Measurements from ENCODE around the gene CTTNBP2. TPM values are rescaled to one million over a fixed set of nuclear protein-coding genes. Genes with fewer than 3 reads are reported as not detected.
"Not testable (repeated sequence)": the region's sequence is repeated elsewhere in the genome, so short reads cannot be mapped to it uniquely, and the experiment has no call there.

The CTTNBP2 gene
- polyA plus RNA-seq, 2 of the 4 experiments (the other 2 are of a cell fraction) = 0.18 to 0.25 TPM

- WGBS (ENCODE audit: missing lambda C conversion rate) = 32% methylated on average over 3 of the region's 3 CpGs
- no peak overlapping the region for H3K4me3 ChIP-seq
- no peaks in the 10 kb centered on the region for H3K9me3 ChIP-seq
- H3K4me1 ChIP-seq = peaks cover 19% of the 10 kb centered on the region
- peak; percentile 94 to 98 for ATAC-seq
- peak; percentile 63 for FAIRE-seq
- POLR2A ChIA-PET = interaction anchor here (0.7 kb wide), 2 partner anchors 17 to 482 kb away, joined by 4 to 7 read pairs; no protein-coding TSS in a partner anchor
- TF ChIP-seq SREBF2 (IDR thresholded peaks at IDR 0.05) (no peak), EP300 (IDR thresholded peaks at IDR 0.05) (no peak), JUNB (IDR thresholded peaks at IDR 0.05) (no peak), GATA3 (IDR thresholded peaks at IDR 0.05; ENCODE audit: borderline replicate concordance) (0 out of 2 replicates have a peak, but pooled peaks have one; percentile 11), EHMT2 (IDR thresholded peaks at IDR 0.05; ENCODE audit: low read depth) (no peak), CTCF (IDR thresholded peaks at IDR 0.05) (peak; percentile 84), RAD21 (conservative IDR thresholded peaks at IDR 0.05 in 1 of 2, IDR thresholded peaks at IDR 0.05 in 1 of 2) (peak; percentile 95 to 96), BCL3 (IDR thresholded peaks at IDR 0.05) (no peak), KDM1A (IDR thresholded peaks at IDR 0.05; ENCODE audit: low read depth) (no peak), HOXB5 (CRISPR knock-in tag; IDR thresholded peaks at IDR 0.05) (no peak), SMC3 (IDR thresholded peaks at IDR 0.05) (peak; percentile 95)
- H3K27ac ChIP-seq = peak overlapping the region; percentile 39 to 63; a peak in 5 of 6 replicates
- peak; percentile 61 to 83 for DNase-seq (ENCODE audit: low read depth in 1 of 2, low spot score in 1 of 2)
- H3K4me2 ChIP-seq = peak overlapping the region; percentile 40; the same call in 2 of the 3 replicates
- CTCF ChIA-PET = interaction anchor here (0.6 to 5.9 kb wide), 43 partner anchors 9 to 430 kb away, joined by 3 to 45 read pairs (median 4); partner anchors contain the start of gene CFTR
Observed at GRCh38 chr7:117715784-117716445, 157.3 kb downstream of the CTTNBP2 start.

GRCh38 chr7:117711556-117711955 is 161.7 kb downstream of the CTTNBP2 start:
- Histone ChIP-seq H3K9me3 (no peaks in the 10 kb centered on the region), H3K4me2 (no peak overlapping the region), H3K4me1 (peaks cover 11% of the 10 kb centered on the region), H3K4me3 (no peak overlapping the region), H3K27ac (no peak overlapping the region)
- no peak for ATAC-seq
- no peak for DNase-seq (ENCODE audit: low read depth in 1 of 2, low spot score in 1 of 2)
- ChIA-PET CTCF (interaction anchor here (0.7 to 2.9 kb wide), 2 partner anchors 121 to 252 kb away, joined by 3 to 17 read pairs; no protein-coding TSS in a partner anchor), POLR2A (no interaction called here)
- no peak for TF ChIP-seq USF2 (IDR thresholded peaks at IDR 0.05)
- TF ChIP-seq E2F6 (IDR thresholded peaks at IDR 0.05; ENCODE audit: borderline replicate concordance, low read depth) = no peak
- no peak for TF ChIP-seq KDM1A (IDR thresholded peaks at IDR 0.05; ENCODE audit: low read depth)
- no peak for TF ChIP-seq ZC3H11A (IDR thresholded peaks at IDR 0.05)
- TF ChIP-seq FOSB (CRISPR knock-in tag; IDR thresholded peaks at IDR 0.05) = no peak
- no peak for TF ChIP-seq CHD2 (IDR thresholded peaks at IDR 0.05; ENCODE audit: low read length, partially characterized antibody)
- no peak for TF ChIP-seq ESRRA (IDR thresholded peaks at IDR 0.05; ENCODE audit: borderline replicate concordance, low read length)
- no peak for TF ChIP-seq RCOR1 (IDR thresholded peaks at IDR 0.05; ENCODE audit: low read depth, low read length)
- TF ChIP-seq RFX5 (IDR thresholded peaks at IDR 0.05) = no peak
- no peak for TF ChIP-seq ELK1 (IDR thresholded peaks at IDR 0.05; ENCODE audit: low read depth, low read length)
- TF ChIP-seq JUNB (IDR thresholded peaks at IDR 0.05) = no peak
- TF ChIP-seq ZSCAN20 (CRISPR knock-in tag; IDR thresholded peaks at IDR 0.05) = no peak
- no peak for TF ChIP-seq RARB (CRISPR knock-in tag; IDR thresholded peaks at IDR 0.05)
- no peak for TF ChIP-seq RNF2 (IDR thresholded peaks at IDR 0.05; ENCODE audit: borderline replicate concordance, low read depth)
- TF ChIP-seq ATOH8 (CRISPR knock-in tag; IDR thresholded peaks at IDR 0.05; ENCODE audit: low read depth) = no peak
- no peak for TF ChIP-seq HOXA7 (CRISPR knock-in tag; IDR thresholded peaks at IDR 0.05)
- no peak for TF ChIP-seq TFCP2L1 (CRISPR knock-in tag; IDR thresholded peaks at IDR 0.05)
- TF ChIP-seq PBX3 (IDR thresholded peaks at IDR 0.05) = no peak
- no peak for FAIRE-seq
- WGBS (ENCODE audit: missing lambda C conversion rate) = 73% methylated on average over 1 of the region's 1 CpG

GRCh38 chr7:117708173-117708572 is 165.1 kb downstream of the CTTNBP2 start:
- H3K9me3 ChIP-seq; FAIRE-seq; DNase-seq (ENCODE audit: low read depth in 1 of 2, low spot score in 1 of 2); POLR2A ChIA-PET; H3K27ac ChIP-seq; H3K4me3 ChIP-seq; CTCF ChIA-PET; ATAC-seq; H3K4me2 ChIP-seq; H3K4me1 ChIP-seq: not testable (repeated sequence)
- WGBS (ENCODE audit: missing lambda C conversion rate) = 74% methylated on average over 4 of the region's 4 CpGs

Measured in A549 (cell line).